K562 (cell line): ENCODE measurements around the gene JHY. TPM values are rescaled to one million over a fixed set of nuclear protein-coding genes. Genes with fewer than 3 reads are reported as not detected.

Experiments used
- ATAC-seq: fragments of 200-7000 bp; cut with Tn5 transposase; 3 replicates; pipeline ENCODE4 v1.9.1; 2020; ENCODE audit warnings: moderate library complexity
- BruUV-seq: library from RNA; stranded (reverse); fragments of 400-500 nt; replicated peaks from 2 replicates; lab custom pipeline; 2021; lab: Mats Ljungman, UMichigan
- CTCF ChIA-PET: fragments of 300-600 bp; formaldehyde crosslinking; extraction: SDS; loops from one replicate; lab custom pipeline; 2021; ENCODE audit warnings: low intra/inter-chr PET ratio; lab: Yijun Ruan, JAX
- POLR2A ChIA-PET: fragments of 300-600, 350-650 bp; sonication (Branson Sonifier 250); formaldehyde crosslinking; extraction: SDS; loops from one replicate; lab custom pipeline; 2021; ENCODE audit warnings: antibody characterized with exemption, inconsistent platforms; lab: Yijun Ruan, JAX
- DNase-seq, 4 experiments: peaks; one replicate each; pipeline versions ENCODE4 v3.0.0 to v3.0.0-alpha.2; 2011 to 2018; ENCODE audit warnings: low spot score in 3 of 4, mixed read lengths in 3 of 4; ENCODE audit errors: extremely low read depth in 1 of 4
- FAIRE-seq: peaks from 2 replicates; lab custom pipeline; 2011; peaks lifted over from hg19 to GRCh38; lab: Jason Lieb, UNC
- H2AFZ ChIP-seq: 2 replicates; pipeline ENCODE4 v1.6.0; 2011; ENCODE audit warnings: low read depth, low read length, control low read depth, inconsistent platforms
- H3K27ac ChIP-seq: fragments of 200-600 bp; 3 replicates; pipeline ENCODE4 v1.8.0; 2011; ENCODE audit warnings: low read depth, mild to moderate bottlenecking, control low read depth, inconsistent platforms, low read length, moderate library complexity, mixed read lengths; ENCODE audit errors: extremely low read depth
- H3K27me3 ChIP-seq, 2 experiments: fragments of 300-600 bp in 1 of 2; 2 replicates in 1 of 2; 3 replicates in 1 of 2; pipeline versions ENCODE4 v1.6.0 to v1.8.0; 2011; ENCODE audit warnings: inconsistent platforms in 2 of 2, low read length in 2 of 2, mild to moderate bottlenecking in 1 of 2, mixed read lengths in 1 of 2, moderate library complexity in 1 of 2; ENCODE audit not compliant: control insufficient read depth in 2 of 2, insufficient read depth in 2 of 2
- H3K36me3 ChIP-seq: fragments of 300-600 bp; 3 replicates; pipeline ENCODE4 v1.8.0; 2011; ENCODE audit warnings: mild to moderate bottlenecking, low read length, inconsistent platforms; ENCODE audit not compliant: control insufficient read depth, insufficient read depth
- H3K4me1 ChIP-seq, 2 experiments: fragments of 200-600 bp in 1 of 2; replicated peaks in 1 of 2; 2 replicates in 1 of 2; 3 replicates in 1 of 2; pipeline versions ENCODE4 v1.5.1 to v1.8.0; 2011; ENCODE audit warnings: inconsistent platforms in 2 of 2, low read length in 2 of 2, mild to moderate bottlenecking in 1 of 2, mixed read lengths in 1 of 2, moderate library complexity in 1 of 2; ENCODE audit not compliant: control insufficient read depth in 2 of 2, insufficient read depth in 2 of 2
- H3K4me2 ChIP-seq: 2 replicates; pipeline ENCODE4 v1.6.1; 2011; ENCODE audit warnings: low read length, control low read depth, inconsistent platforms, mixed read lengths; ENCODE audit not compliant: insufficient read depth
- H3K4me3 ChIP-seq: fragments of 200-600 bp; sonication (generic), shearing (Covaris generic); 2 replicates; pipeline ENCODE4 v1.5.1; 2016; ENCODE audit warnings: control low read depth, inconsistent platforms
- H3K79me2 ChIP-seq: fragments of 200-600 bp; 3 replicates; pipeline ENCODE4 v1.8.0; 2011; ENCODE audit warnings: low read length, inconsistent platforms; ENCODE audit not compliant: control insufficient read depth, insufficient read depth
- H3K9ac ChIP-seq, 2 experiments: 2 replicates each; pipeline versions ENCODE4 v1.6.0 to v1.6.1; 2011; ENCODE audit warnings: low read depth in 2 of 2, low read length in 2 of 2, control low read depth in 1 of 2, inconsistent platforms in 1 of 2, mild to moderate bottlenecking in 1 of 2, mixed read lengths in 1 of 2; ENCODE audit not compliant: insufficient read depth in 1 of 2
- H3K9me1 ChIP-seq: one replicate; pipeline ENCODE4 v1.6.0; 2011; ENCODE audit warnings: inconsistent platforms, mild to moderate bottlenecking, low read length, moderate library complexity; ENCODE audit not compliant: control insufficient read depth, insufficient read depth
- H3K9me3 ChIP-seq: replicated peaks from 2 replicates; pipeline ENCODE4 v1.5.1; 2011; ENCODE audit warnings: low read depth, low read length, inconsistent platforms; ENCODE audit not compliant: control insufficient read depth, insufficient read depth
- H4K20me1 ChIP-seq: replicated peaks from 2 replicates; pipeline ENCODE4 v1.6.1; 2011; ENCODE audit warnings: low read length, inconsistent platforms, mixed read lengths; ENCODE audit not compliant: control insufficient read depth, insufficient read depth
- COPS2 ChIP-seq: fragments of 450-650 bp; conservative IDR thresholded peaks from 2 replicates; pipeline ENCODE4 v1.6.1; 2016; ENCODE audit warnings: mild to moderate bottlenecking, moderate library complexity
- E2F8 ChIP-seq: fragments of 450-650 bp; IDR thresholded peaks from 2 replicates; pipeline ENCODE4 v1.7.1; 2018; ENCODE audit warnings: mild to moderate bottlenecking, low read depth; ENCODE audit not compliant: partially characterized antibody
- FOXP4 ChIP-seq: sonication (generic); formaldehyde crosslinking; IDR thresholded peaks from 2 replicates; pipeline ENCODE4 v1.8.0; 2022; ENCODE audit warnings: mild to moderate bottlenecking, missing genetic modification reagents, borderline replicate concordance
- NFRKB ChIP-seq: fragments of 450-650 bp; IDR thresholded peaks from 2 replicates; pipeline ENCODE4 v1.6.1; 2016; ENCODE audit warnings: low read depth
- USF2 ChIP-seq: sonication (generic); formaldehyde crosslinking; IDR thresholded peaks from 2 replicates; pipeline ENCODE4 v1.5.0; 2020; ENCODE audit warnings: missing genetic modification reagents
- VEZF1 ChIP-seq: fragments of 200-800 bp; sonication (Bioruptor generic); IDR thresholded peaks from 2 replicates; pipeline ENCODE4 v1.6.1; 2017; ENCODE audit warnings: missing genetic modification characterization, missing compliant biosample characterization
- ZNF140 ChIP-seq: fragments of 250-450 bp; sonication (Bioruptor Pico); IDR thresholded peaks from 2 replicates; pipeline ENCODE4 v1.8.0; 2021; ENCODE audit warnings: moderate library complexity, mild to moderate bottlenecking, inconsistent platforms
- ZNF165 ChIP-seq: fragments of 250-450 bp; sonication (Bioruptor Pico); IDR thresholded peaks from 2 replicates; pipeline ENCODE4 v1.4.0; 2020; ENCODE audit warnings: borderline replicate concordance
- ZNF655 ChIP-seq: fragments of 250-450 bp; sonication (Bioruptor Pico); IDR thresholded peaks from 2 replicates; pipeline ENCODE4 v1.5.0; 2021
- WGBS: fragments of 100-300 bp; shearing (Covaris generic); methylation state at CpG from one replicate; pipeline ENCODE4 v1.1.6; 2016; ENCODE audit warnings: low coverage, mixed read lengths; ENCODE audit not compliant: insufficient coverage; ENCODE audit errors: missing lambda C conversion rate; 5-methylcytosine and 5-hydroxymethylcytosine counted together
- in situ Hi-C: fragments of 300-500 bp; cut with MboI; formaldehyde crosslinking; loops from 4 replicates; pipeline ENCODE4 v1.15.0; 2018; ENCODE audit warnings: inconsistent platforms, mixed read lengths
- intact Hi-C: fragments of 100-400 bp; cut with micrococcal nuclease; formaldehyde crosslinking; loops from 2 replicates; pipeline ENCODE4 v1.14.2; 2022
- polyA plus RNA-seq, 8 experiments: library from polyadenylated mRNA; depleted of rRNA in 4 of 8; stranded (reverse) in 5 of 8; unstranded in 3 of 8; fragments of >200 nt; fragmentation: Nextera tagmentation in 2 of 8; fragmentation: Illumina TruSeq in 1 of 8; extraction: Ambion mirVana in 2 of 8; extraction: Trizol in 1 of 8; gene quantifications; 2 replicates each; pipeline versions ENCODE4 v1.2.1 to v1.2.3, GENCODE V29; 2011 to 2014; ENCODE audit warnings: inconsistent platforms in 1 of 8, missing spikeins in 1 of 8
- total RNA-seq, 7 experiments: library from RNA; depleted of rRNA in 6 of 7; stranded (reverse); fragments of >200 nt in 6 of 7; fragmentation: Illumina TruSeq in 2 of 7; extraction: Trizol in 2 of 7; gene quantifications; 2 replicates each; pipeline versions ENCODE4 v1.2.1 to v1.2.3, GENCODE V29; 2011 to 2021; ENCODE audit warnings: low replicate concordance in 1 of 7

Gene JHY
- total and polyA plus RNA-seq, 9 of the 15 experiments (the other 6 are each of a cell fraction or from before 2014, with no cell fraction given), result not detected

- Histone ChIP-seq H3K27me3 (peaks cover 6 to 32% of the 10 kb centered on the region in 2 experiments; a peak in 4 of 5 replicates), H3K4me3 (no peak overlapping the region), H3K9ac (no peak overlapping the region), H3K4me2 (no peak overlapping the region), H3K4me1 (peaks cover 0 to 9% of the 10 kb centered on the region in 2 experiments; a peak in 1 of 5 replicates), H3K36me3 (no peaks in the 10 kb centered on the region), H3K27ac (no peak overlapping the region), H2AFZ (no peak overlapping the region), H3K79me2 (no peaks in the 10 kb centered on the region), H3K9me1 (no peaks in the 10 kb centered on the region), H3K9me3 (no peaks in the 10 kb centered on the region), H4K20me1 (peaks cover 6% of the 10 kb centered on the region; the same call in 1 of the 2 replicates)
- in situ Hi-C loops, result no loop called here
- no peak for FAIRE-seq
- CTCF ChIA-PET, result no interaction called here
- intact Hi-C loops, result no loop called here
- BruUV-seq, result no TSS peak
- no peak for DNase-seq
- TF ChIP-seq ZNF165 (no peak), VEZF1 (CRISPR knock-in tag) (no peak), COPS2 (no peak), FOXP4 (no peak), E2F8 (no peak), NFRKB (no peak), USF2 (CRISPR knock-in tag) (no peak), ZNF655 (no peak), ZNF140 (no peak)
- no peak for ATAC-seq
- under 1% methylated on average over 34 of the region's 59 CpGs for WGBS
- POLR2A ChIA-PET, result no interaction called here
Observed at GRCh38 chr11:122984186-122985011, 101.8 kb downstream of the JHY start.
